Stimulated activated CD4-positive, alpha-beta T cell treated with anti-CD3 and anti-CD28 coated beads, Interleukin-2, amount 100 ng/mL, for 48 hours (primary cell): ENCODE measurements around the gene PLXDC1.
"Not testable (repeated sequence)": the region's sequence is repeated elsewhere in the genome, so short reads cannot be mapped to it uniquely, and the experiment has no call there.

ENCODE experiments used
- DNase-seq, 2 donors: peaks; one replicate each; pipeline ENCODE4 v3.0.0-alpha.2; 2020

Gene PLXDC1

GRCh38 chr17:39178536-39178935, 27.1 kb upstream of the PLXDC1 start:
- no peak for DNase-seq

- DNase-seq, result no peak
Measured at GRCh38 chr17:39177256-39177655, 25.8 kb upstream of the PLXDC1 start.

DNA sequence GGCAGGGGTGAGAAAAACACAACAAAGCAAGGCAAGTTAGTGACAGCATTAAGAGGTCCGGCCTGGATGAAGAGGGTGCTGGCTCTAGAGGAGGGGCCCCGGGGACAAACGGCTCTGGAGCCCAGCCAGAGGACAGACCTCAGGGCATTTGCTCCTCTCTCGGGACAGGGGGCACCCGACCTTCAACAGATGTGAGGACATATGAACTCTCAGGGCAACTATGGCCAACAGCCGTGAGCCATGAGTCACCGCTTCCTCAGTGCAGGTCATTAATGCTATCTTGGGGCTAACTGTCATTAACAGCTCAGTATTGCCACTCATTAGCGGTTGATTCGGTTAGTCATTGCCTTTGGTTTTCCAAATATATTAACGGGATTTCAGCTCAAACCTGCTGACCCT, 24.3 kb upstream of the PLXDC1 start:
- DNase-seq, result no peak

DNA sequence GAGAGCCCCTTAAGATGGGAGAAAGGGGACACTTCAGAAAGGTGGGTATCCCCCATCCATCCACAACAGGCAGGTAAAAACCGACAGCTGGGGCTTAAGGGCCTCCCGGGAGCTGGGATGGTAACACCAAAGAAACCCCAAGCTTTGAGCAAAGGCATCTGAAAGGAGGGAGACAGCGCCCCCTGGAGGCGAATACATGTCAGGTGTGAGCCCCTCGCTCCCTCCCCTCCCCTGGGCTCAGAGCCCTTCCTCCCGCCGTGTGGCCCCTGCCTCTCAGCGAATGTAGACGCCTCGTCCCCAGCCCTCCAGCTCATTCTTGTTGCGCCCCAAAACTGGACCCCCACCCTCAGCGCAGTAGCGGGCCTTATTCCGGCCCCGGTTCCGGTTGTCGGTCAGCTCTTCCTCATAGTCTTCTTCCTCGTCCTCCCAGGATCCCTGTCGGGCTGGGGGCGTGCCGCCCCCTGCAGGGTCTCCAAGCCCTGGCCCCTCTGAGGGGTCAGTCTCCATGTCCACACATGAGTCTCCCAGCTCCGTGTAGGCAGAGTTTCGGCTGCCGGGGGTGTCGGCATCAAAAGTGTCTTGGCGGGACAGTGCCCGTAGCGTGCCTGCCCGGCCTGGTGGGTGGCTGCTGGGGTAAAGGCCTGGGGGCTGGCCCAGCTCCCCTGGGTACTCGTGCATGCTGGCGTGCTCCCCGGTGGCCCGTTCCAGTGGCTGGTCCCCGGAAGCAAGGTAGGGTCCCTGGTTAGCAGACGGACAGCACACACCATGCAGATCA, 23.7 kb upstream of the PLXDC1 start:
- DNase-seq, result peak; percentile 69 to 75

DNA sequence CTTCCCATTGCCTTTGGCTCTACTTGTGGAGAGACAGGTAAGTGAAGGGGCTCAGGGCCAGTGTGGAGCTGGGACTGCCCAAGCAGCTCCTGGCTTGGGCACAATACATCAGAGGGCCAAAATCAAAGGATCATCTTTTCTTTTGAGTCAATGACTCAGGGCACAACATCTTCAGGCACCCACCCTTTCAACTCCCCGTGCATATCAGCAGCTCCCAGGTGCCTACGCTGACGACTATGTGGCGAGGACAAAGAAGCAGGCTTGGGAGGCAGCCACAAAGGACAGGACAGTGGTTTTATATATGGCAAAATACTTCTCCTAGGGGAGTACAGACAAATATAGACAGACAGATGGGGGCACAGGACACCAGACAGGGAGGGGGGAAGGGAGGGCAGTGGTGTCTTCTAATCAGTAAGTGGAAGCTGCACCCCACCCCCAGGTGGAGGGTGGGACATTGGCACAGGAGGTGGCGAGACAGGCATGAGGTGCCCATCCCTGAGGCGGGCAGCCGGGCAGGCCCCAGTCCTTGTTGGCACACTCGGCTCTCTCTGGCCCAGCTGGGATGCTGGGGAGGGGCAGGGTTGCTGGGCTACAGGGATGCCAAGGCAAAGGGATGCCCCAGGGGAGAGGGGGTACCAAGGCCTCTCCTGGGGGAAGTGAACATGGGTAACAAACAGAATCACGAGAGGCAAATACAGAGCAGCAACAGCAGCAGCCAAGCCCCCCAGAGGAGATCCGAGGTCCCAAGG, 22.3 kb upstream of the PLXDC1 start:
- no peak for DNase-seq

DNA sequence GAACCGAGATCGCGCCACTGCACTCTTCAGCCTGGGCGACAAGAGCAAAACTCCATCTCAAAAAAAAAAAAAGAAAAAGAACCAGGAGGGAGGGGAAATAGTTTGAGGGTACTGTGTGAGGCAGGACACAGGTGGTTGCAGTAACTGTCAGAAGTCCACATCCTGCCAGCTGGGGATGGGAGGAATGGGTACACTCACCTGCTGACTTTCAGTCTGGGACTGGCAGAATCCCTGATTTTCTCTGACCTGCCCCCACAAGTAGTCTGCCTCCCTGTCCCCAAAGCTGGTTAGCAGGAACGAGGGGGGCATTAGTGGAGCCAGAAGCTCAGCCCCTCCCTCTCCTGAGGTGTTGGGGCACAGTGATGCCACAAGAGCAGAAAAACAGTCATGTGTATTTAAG, 21.6 kb upstream of the PLXDC1 start:
- DNase-seq, result no peak

GRCh38 chr17:39171933-39172332, 20.5 kb upstream of the PLXDC1 start:
- no peak for DNase-seq

DNA sequence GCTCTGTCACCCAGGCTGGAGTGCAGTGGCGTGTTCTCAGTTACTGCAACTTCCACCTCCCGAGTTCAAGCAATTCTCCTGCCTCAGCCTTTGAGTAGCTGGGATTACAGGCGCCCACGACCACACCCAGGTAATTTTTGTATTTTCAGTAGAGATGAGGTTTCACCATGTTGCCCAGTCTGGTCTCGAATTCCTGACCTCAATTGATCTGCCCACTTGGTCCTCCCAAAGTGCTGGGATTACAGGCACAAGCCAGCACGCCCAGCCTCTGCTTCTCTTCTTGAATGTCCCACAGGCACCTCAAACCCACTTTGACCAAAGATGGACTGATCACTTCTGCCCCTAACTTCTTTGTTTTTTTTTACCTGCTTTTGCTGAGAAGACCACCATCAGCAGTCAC, 19.1 kb upstream of the PLXDC1 start:
- DNase-seq, result no peak

DNA sequence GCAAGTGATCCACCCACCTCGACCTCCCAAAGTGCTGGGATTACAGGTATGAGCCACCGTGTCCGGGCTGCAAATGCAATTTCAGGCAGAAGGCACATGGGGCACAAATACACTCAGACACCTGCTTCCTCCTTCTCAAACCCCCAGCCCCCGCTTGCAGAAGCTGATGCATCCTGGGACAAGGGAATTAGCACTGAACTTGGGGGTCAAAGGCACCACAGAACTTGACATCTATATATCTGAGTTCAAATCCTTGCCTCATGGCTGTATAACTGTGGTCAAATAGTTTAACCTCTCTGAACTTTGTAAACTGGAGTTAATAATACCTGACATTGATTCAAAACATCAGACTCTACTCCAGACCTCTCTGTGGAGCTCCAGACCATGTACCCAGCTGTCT, 18.7 kb upstream of the PLXDC1 start:
- DNase-seq, result no peak

- DNase-seq, result no peak
Measured at GRCh38 chr17:39169518-39169917, 18.1 kb upstream of the PLXDC1 start.

GRCh38 chr17:39169101-39169500, 17.7 kb upstream of the PLXDC1 start:
- DNase-seq, result no peak

- DNase-seq, result not testable (repeated sequence)
Measured at GRCh38 chr17:39168503-39168902, 17.1 kb upstream of the PLXDC1 start.

DNA sequence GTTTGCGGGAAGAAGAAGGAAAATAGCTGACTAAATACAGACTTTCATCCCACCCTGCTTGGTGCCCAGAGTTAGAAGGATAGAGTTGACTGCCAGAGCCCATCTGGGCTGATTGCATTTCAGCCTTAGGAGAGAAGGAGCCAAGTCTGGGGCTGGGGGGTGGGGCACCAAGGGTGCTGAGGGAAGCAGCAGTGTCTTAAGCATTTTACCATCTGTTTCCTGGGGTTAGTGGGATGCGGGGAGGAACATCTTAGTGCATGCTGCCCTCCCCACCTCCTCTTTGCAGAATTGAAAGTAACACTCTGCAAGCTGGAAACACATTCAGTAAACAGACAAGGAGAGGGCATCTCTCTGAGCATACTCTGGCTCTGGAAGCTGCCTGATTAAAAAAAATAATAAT, 16.0 kb upstream of the PLXDC1 start:
- no peak for DNase-seq

- no peak for DNase-seq
Measured at GRCh38 chr17:39166437-39167335, 15.2 kb upstream of the PLXDC1 start.

DNA sequence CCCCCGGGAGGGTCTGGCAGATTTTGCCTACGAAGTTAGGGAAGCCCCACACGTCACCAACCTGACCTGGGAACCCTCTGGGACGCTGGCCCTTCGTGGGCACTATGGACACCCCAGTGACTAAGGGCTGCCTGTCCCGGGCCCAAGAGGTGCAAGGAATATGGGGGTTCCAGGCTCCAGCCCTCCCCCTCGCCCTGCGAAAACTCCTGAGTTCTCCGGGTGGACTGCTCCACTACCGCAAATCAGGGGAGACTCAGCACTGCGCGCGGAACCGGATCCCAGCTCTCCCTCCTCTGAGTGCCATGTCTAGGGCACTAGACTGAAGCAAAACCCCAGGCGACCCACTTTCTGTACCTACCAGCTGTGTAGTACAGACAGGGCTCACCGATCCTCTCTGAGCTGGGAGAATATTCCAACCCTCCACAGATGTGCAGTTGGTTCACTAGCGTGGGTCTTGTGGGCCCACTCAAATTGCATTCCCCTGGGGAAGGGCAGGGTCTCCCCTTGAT, 14.5 kb upstream of the PLXDC1 start, which contains the start of gene ARL5C:
Gene ARL5C (minus strand): TSS at position 321 of the 509 bp plus-strand sequence. CDS start 401 bp downstream, outside the sequence.
- no peak for DNase-seq

- no peak for DNase-seq
Measured at GRCh38 chr17:39165178-39165840, 13.9 kb upstream of the PLXDC1 start.

DNA sequence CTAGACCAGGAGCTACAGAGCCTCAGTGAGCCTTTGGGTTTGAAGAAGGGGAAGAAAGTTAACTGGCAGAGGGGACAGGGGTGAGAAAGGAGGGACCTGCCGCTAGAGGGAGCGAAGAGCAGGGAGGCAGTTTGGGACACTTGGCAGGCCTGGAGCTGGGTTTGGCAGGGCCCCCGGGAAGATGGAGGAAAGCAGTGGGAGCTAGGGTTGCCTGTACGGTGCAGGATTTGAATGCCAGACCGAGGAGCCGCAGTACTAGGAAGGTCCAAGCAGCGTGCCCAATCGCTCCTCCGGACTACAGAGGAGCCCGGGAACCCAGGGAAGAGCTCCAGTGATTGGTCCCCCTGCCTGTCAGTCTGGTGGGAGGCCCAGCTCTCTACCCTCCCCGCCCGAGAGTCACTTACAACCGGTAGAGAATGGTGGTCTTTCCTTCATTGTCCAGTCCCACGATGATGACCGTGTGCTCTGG, 13.3 kb upstream of the PLXDC1 start:
- DNase-seq, result peak; percentile 68

DNA sequence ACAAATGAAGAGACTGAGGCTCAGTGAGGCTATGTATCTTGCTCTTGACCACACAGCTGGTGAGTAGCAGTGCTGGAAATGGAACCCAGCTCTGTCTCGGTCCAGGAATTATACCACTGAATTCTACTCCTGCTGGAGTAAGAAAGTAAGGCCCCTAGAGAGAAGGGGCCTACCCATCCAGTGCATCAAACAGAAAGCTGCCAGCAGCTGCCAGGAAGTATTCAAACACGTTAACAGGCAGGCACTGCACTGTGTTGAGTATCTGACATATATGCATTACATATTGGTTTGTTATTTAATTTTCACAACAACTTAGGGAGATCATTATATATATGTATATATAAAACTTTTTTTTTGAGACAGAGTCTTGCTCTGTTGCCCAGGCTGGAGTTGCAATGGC, 10.5 kb upstream of the PLXDC1 start:
- no peak for DNase-seq

GRCh38 chr17:39158623-39159022, 7.2 kb upstream of the PLXDC1 start:
- DNase-seq, result no peak

- DNase-seq, result no peak
Measured at GRCh38 chr17:39156491-39156890, 5.1 kb upstream of the PLXDC1 start.

- no peak for DNase-seq
Measured at GRCh38 chr17:39155654-39156053, 4.2 kb upstream of the PLXDC1 start.

DNA sequence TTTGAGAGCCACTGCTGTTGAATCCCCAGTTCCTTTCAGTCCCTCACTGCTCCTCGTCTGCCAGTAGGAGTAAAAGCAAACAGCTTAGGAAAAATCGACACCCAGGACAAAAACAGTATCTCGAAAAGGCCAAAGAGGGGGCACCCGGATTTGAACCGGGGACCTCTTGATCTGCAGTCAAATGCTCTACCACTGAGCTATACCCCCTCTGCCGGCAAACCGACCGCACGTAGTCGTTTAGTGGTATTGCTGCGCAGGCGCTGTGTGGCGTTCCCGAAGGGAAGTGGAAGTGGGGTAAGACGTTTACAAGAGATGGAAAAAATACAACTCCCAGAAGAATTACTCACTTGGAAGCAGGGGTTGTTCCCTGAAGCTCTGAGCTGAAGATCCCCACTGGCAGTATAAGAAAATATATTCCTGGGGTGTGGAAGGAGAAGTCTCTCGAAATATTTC, 2.2 kb upstream of the PLXDC1 start:
- DNase-seq, result peak; percentile 98 to 99
